Activated CD8-positive, alpha-beta memory T cell treated with anti-CD3 and anti-CD28 coated beads, Interleukin-2, amount 50 U/mL, for 1 hour (primary cell): ENCODE measurements around the gene ARMC7.
"Not testable (repeated sequence)": the region's sequence is repeated elsewhere in the genome, so short reads cannot be mapped to it uniquely, and the experiment has no call there.

Experiments
- DNase-seq: peaks from one replicate; pipeline ENCODE4 v3.0.0-alpha.2; 2020; ENCODE audit errors: extremely low read depth

The ARMC7 gene

DNA sequence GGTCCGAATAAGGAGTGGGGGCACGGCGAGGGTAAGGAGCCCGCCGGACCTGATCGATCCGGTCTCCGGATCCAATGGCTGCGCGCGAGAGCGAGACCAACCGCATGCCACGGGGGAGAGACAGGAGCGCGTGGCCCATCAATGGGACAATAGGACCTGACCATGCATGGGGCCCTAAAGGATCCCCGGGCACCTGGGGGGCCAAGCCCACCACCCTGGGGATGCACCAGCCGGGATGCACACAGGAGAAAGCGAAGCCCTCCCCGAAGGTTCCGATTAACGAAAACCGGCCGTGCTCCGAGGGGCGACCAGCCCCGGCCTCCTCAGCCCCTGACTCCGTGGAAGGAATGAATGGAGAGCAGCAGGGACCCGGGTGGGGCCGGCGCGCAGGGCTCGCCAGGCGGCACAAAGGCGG, 44.0 kb downstream of the ARMC7 start:
- DNase-seq = no peak

GRCh38 chr17:75154195-75155106, 44.7 kb downstream of the ARMC7 start, which contains the start of gene JPT1:
Gene JPT1, minus strand, starts transcription at chr17:75154512. Its CDS starts 115 bp downstream, at chr17:75154397.
- DNase-seq = peak; percentile 95

DNA sequence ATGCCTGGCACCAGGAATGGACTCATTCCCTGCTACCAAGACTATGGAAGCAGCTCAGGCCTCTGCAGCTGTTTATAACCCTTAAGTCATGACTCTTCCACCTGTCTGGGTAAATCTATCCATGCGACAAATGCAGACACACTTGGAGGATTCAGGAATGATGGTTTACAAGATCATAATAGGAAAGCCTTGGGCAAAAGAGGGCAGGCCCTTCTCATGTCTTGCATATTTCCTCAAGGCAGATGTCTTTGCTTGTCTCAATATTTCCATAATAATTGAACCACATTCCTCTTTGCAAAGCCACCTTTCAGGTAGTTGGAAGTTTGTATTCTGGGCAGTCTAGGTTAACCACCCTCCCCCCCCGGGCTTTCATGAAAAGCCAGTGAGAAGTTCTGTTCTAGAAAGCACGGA, 45.4 kb downstream of the ARMC7 start:
- no peak for DNase-seq

DNA sequence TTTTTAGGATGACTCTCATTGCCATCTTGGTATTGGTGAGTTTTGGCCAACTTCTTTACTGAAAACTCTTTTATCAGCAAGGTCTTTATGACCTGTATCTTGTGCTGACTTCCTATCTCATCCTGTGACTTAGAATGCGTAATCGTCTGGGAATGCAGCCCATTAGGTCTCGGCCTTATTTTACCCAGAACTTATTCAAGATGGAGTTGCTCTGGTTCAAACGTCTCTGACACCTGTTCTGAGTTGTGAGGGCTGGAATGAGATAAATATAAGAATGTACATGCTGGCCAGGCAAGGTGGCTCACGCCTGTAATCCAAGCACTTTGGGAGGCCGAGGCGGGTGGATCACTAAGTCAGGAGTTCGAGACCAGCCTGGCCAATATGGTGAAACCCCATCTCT, 48.7 kb downstream of the ARMC7 start:
- DNase-seq = not testable (repeated sequence)

DNA sequence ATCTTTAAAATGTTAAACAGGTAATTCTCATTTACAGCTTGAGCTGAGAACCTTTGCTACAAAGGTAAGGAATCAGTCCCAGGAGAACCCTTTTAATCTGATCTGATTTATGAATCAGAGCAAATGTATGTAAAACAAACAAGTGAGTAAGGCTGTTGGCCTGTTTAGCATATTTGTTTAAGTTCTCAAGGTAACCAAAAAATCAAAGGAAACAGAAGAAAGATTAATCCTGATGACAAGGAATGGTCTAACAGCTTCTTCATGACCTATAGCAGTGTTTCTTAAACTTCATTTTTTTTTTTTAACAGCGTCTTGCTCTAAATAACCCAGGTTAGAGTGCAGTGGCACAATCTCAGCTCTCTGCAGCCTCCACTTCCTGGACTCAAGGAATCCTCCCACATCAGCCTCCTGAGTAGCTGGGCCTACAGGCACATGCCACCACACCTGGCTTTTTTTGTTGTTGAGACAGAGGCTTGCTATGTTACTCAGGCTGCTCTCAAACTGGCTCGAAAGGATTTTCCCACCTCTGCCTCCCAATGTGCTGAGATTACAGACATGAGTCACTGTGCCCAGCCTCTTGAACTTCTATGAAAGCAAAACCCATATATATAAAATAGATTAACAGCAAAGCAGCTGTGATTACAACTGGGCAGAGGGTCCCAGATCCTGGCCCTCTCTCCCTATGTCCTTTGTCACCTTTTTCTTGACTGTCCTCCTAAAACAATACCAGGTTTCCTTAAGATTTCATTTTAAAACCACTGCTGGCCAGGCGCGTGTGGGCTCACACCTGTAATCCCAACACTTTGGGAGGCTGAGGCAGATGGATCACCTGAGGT, 49.6 kb downstream of the ARMC7 start:
- DNase-seq = no peak

DNA sequence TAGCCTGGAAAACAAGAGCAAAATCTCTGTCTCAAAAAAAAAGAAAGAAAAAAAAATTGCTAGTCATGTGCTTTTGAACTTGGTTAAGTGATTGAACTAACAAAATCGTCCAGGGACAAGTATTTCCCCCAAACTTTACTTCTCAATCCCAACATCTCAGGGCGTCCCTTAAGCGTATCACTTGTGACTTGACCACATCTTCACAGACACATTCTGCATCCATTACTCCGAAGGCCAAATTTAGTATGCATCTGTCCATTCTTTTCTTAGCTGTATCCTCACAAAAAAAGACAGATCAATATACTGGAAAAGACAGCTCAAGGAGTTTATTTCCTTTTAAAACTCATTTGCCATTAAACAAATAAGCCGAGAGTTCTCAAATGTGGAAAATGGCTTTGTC, 50.4 kb downstream of the ARMC7 start:
- no peak for DNase-seq

- DNase-seq = no peak
Measured at GRCh38 chr17:75163074-75163473, 53.3 kb downstream of the ARMC7 start.

- DNase-seq = not testable (repeated sequence)
Measured at GRCh38 chr17:75164606-75165005, 54.8 kb downstream of the ARMC7 start.

GRCh38 chr17:75168998-75169397, 59.2 kb downstream of the ARMC7 start:
- no peak for DNase-seq

DNA sequence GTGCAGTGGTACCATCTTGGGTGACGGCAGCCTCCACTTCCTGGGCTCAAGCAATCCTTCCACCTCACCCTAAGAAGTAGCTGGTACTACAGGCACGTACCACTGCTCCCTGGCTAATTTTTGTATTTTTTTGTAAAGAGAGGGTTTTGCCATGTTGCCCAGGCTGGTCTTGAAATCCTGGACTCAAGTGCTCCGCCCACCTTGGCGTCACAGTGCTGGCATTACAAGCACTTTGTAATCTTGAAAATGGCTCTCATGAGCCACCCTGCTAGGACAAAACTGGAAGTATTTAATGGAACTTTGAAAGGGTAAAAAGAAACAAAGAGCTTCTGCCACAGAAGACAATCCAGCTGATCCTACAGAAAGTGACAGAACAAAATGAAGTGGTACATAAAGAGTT, 63.8 kb downstream of the ARMC7 start:
- no peak for DNase-seq

GRCh38 chr17:75174996-75175395, 65.2 kb downstream of the ARMC7 start:
- DNase-seq = no peak

DNA sequence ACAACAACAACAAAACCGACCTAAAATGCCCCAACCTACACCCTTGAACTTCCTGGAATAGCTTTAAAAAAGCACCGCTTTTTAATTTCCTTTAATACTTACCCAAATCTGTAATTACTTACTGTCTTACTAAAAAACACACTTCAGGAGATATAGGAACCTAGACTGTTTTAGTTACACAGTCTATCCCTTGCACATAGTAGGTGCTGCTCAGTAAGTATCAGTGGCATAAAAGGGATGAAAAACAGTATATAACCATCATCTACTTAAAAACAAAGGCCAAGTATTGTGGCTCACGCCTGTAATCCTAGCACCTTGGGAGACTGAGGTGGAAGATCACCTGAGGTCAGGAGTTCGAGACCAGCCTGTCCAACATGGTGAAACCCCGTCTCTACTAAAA, 66.9 kb downstream of the ARMC7 start:
- no peak for DNase-seq

DNA sequence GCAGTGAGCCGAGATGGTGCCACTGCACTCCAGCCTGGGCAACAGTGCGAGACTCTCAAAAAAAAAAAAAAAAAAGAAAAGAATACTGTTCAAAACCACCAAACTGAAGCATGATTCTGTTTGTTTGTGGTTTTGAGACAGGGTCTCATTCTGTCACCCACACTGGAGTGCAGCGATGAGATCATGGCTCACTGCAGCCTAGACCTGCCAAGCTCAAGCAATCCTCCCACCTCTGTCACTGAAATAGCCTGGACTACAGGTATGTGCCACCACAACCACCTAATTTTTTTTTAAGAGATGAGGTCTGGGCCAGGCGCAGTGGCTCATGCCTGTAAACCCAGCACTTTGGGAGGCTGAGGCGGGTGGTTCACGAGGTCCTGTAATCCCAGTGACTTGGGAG, 68.7 kb downstream of the ARMC7 start:
- no peak for DNase-seq
